Mammary epithelial cell (primary cell): ENCODE measurements around the gene ZNF652.

Source experiments
- CTCF ChIP-seq, 2 donors: IDR thresholded peaks in 1 of 2; conservative IDR thresholded peaks in 1 of 2; 2 replicates each; pipeline ENCODE4 v1.5.1; 2011 to 2012; ENCODE audit warnings: inconsistent platforms in 2 of 2, low read length in 2 of 2, mild to moderate bottlenecking in 2 of 2, control low read depth in 1 of 2, low read depth in 1 of 2; ENCODE audit not compliant: insufficient read depth in 1 of 2; ENCODE audit errors: extremely low read depth in 1 of 2
- EZH2 ChIP-seq: IDR thresholded peaks from 2 replicates; pipeline ENCODE4 v1.6.1; 2012; ENCODE audit warnings: low read length, inconsistent platforms, borderline replicate concordance

GRCh38 chr17:49298371-49298976 is 63.6 kb downstream of the ZNF652 start:
- TF ChIP-seq CTCF (conservative IDR thresholded peaks at IDR 0.05 in 1 of 2, IDR thresholded peaks at IDR 0.05 in 1 of 2; ENCODE audit: extremely low read depth in 1 of 2, insufficient read depth in 1 of 2, low read depth in 1 of 2, low read length in 2 of 2) (no peak), EZH2 (no peak)
